Endothelial cell (in vitro differentiated cells): ENCODE results near the gene MORC4. TPM values are rescaled to one million over a fixed set of nuclear protein-coding genes. Genes with fewer than 3 reads are reported as not detected.

Experiments used
- DNase-seq: peaks from one replicate; pipeline ENCODE4 v3.0.0; 2021; ENCODE audit warnings: low spot score
- H3K27ac Mint-ChIP-seq: one replicate; pipeline ENCODE4 v1.8.0; 2021; ENCODE audit warnings: mixed read lengths, inconsistent platforms; ENCODE audit not compliant: unreplicated experiment
- H3K27me3 Mint-ChIP-seq: one replicate; pipeline ENCODE4 v1.8.0; 2021; ENCODE audit warnings: mild to moderate bottlenecking, moderate library complexity, mixed read lengths, inconsistent platforms; ENCODE audit not compliant: unreplicated experiment
- H3K36me3 Mint-ChIP-seq: one replicate; pipeline ENCODE4 v1.8.0; 2021; ENCODE audit warnings: mild to moderate bottlenecking, low read depth, mixed read lengths, inconsistent platforms; ENCODE audit not compliant: unreplicated experiment
- H3K4me1 Mint-ChIP-seq: one replicate; pipeline ENCODE4 v1.8.0; 2021; ENCODE audit warnings: mild to moderate bottlenecking, mixed read lengths, inconsistent platforms; ENCODE audit not compliant: unreplicated experiment
- H3K4me3 Mint-ChIP-seq: one replicate; pipeline ENCODE4 v1.8.0; 2021; ENCODE audit warnings: mild to moderate bottlenecking, mixed read lengths, inconsistent platforms; ENCODE audit not compliant: unreplicated experiment
- H3K9me3 Mint-ChIP-seq: one replicate; pipeline ENCODE4 v1.8.0; 2021; ENCODE audit warnings: mixed read lengths, inconsistent platforms; ENCODE audit not compliant: unreplicated experiment
- CTCF ChIP-seq: fragments of 200-600 bp; sonication (generic); IDR thresholded peaks from one replicate; pipeline ENCODE4 v1.5.0; 2021; ENCODE audit warnings: antibody characterized with exemption; ENCODE audit not compliant: unreplicated experiment
- total RNA-seq: library from RNA; stranded (reverse); fragmentation: NEBNext Ultra II Directional; extraction: Animal tissue kit (Norgen Biotek cat#: 25700); gene quantifications from one replicate; pipeline ENCODE4 v1.2.1, GENCODE V29; 2021; ENCODE audit not compliant: unreplicated experiment

MORC4 gene
- total RNA-seq, 1 donor from 2014 or later = 4.5 TPM

DNA sequence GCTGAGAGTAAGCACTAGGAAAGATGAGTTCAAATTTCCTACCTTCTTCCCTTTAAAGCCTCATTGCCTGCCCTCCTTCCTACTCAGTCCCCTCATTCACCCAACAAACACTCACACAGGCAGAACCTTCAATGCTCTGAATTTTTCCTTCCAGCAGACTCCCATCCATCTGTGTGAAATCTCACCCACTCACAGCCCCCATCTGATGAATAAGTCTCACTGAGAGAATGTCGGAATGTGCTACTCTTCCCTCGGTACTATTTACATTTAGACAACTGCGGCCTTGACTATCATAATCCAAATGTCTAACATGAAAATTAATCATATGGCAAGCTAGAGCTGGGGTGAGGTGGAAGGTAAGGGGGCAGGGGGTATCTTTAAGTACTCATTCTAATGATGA lies 60.4 kb downstream of the MORC4 start:
- H3K4me3 Mint-ChIP-seq = no peak overlapping the region
- DNase-seq = no peak
- peaks cover 3% of the 10 kb centered on the region for H3K4me1 Mint-ChIP-seq
- H3K27me3 Mint-ChIP-seq = no peaks in the 10 kb centered on the region
- no peaks in the 10 kb centered on the region for H3K9me3 Mint-ChIP-seq
- H3K27ac Mint-ChIP-seq = no peak overlapping the region
- peaks cover 6% of the 10 kb centered on the region for H3K36me3 Mint-ChIP-seq
- no peak for TF ChIP-seq CTCF

DNA sequence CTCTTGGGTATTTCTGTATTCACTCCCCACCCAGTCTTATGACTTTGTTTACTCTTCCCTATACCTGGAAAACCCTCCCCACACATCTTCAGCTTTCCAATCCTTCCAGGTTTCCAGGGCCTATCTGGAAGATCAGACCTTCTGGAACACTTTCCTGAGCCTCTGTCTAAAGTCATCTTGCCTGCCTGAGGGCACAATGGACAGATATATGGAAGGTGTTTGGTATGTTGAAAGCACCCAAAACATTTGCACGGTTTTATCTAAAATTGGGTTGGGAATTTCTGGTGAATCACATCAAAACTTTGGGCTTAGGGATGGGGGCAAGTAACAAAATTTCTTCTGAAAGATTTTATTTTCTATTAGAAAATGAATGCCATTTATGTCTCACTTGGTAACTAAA lies 63.8 kb downstream of the MORC4 start:
- H3K4me1 Mint-ChIP-seq = peaks cover 3% of the 10 kb centered on the region
- H3K36me3 Mint-ChIP-seq = no peaks in the 10 kb centered on the region
- no peak overlapping the region for H3K4me3 Mint-ChIP-seq
- no peaks in the 10 kb centered on the region for H3K9me3 Mint-ChIP-seq
- TF ChIP-seq CTCF = no peak
- no peaks in the 10 kb centered on the region for H3K27me3 Mint-ChIP-seq
- DNase-seq = no peak
- no peak overlapping the region for H3K27ac Mint-ChIP-seq

DNA sequence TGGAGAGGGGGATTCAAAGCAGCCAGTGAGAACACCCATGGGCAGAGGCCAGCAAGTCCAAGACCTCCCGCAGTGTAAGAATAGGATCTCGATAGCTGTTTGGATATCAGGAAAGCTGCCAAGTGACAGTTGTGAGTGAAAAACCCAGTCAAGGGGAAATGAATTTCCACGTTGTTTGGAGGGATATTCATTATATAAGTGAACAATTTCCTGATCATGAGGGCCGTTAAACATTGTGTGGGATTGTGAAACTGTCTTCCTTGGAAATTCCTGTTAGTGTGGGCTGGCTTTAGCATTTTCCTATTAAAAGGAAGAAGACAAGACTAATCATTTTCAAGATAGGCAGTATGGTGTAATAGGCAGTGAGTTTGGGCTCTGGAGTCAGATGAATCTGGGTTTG lies 64.8 kb downstream of the MORC4 start:
- no peak overlapping the region for H3K4me3 Mint-ChIP-seq
- peaks cover 3% of the 10 kb centered on the region for H3K4me1 Mint-ChIP-seq
- TF ChIP-seq CTCF = no peak
- H3K27me3 Mint-ChIP-seq = no peaks in the 10 kb centered on the region
- no peaks in the 10 kb centered on the region for H3K36me3 Mint-ChIP-seq
- no peak overlapping the region for H3K27ac Mint-ChIP-seq
- H3K9me3 Mint-ChIP-seq = no peaks in the 10 kb centered on the region
- DNase-seq = no peak

DNA sequence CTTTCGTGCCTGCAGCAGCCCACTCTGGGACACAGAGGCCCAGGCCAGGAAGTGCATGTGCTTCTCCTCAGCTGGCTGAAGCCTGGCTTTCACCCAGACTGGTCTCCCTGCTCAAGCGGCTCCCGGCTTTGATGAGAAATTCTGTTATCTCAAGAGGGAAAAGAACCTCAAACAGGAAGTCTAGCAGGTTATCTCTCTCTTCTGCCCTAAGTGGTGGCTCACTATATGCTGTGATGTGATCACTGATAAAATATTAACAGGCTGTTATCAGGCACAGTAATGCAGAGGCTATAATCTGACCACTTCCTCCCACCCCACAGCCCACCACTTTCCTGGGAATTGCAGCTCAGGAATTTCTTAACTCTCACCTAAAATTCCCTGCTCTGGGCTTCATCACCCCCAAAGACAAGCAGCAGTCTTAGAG lies 66.5 kb downstream of the MORC4 start:
- no peak for TF ChIP-seq CTCF
- peaks cover 3% of the 10 kb centered on the region for H3K4me1 Mint-ChIP-seq
- H3K4me3 Mint-ChIP-seq = no peak overlapping the region
- H3K27ac Mint-ChIP-seq = no peak overlapping the region
- H3K36me3 Mint-ChIP-seq = no peaks in the 10 kb centered on the region
- H3K27me3 Mint-ChIP-seq = peaks cover 1% of the 10 kb centered on the region
- H3K9me3 Mint-ChIP-seq = no peaks in the 10 kb centered on the region
- DNase-seq = no peak

GRCh38 chrX:106932960-106933537 lies 67.0 kb downstream of the MORC4 start:
- no peaks in the 10 kb centered on the region for H3K9me3 Mint-ChIP-seq
- no peaks in the 10 kb centered on the region for H3K36me3 Mint-ChIP-seq
- no peak for DNase-seq
- H3K27me3 Mint-ChIP-seq = peaks cover 2% of the 10 kb centered on the region
- no peak for TF ChIP-seq CTCF
- peaks cover 3% of the 10 kb centered on the region for H3K4me1 Mint-ChIP-seq
- no peak overlapping the region for H3K27ac Mint-ChIP-seq
- no peak overlapping the region for H3K4me3 Mint-ChIP-seq
